ENCODE measurements around the gene KLHL12. TPM values are rescaled to one million over a fixed set of nuclear protein-coding genes. Genes with fewer than 3 reads are reported as not detected.
"Not testable (repeated sequence)": the region's sequence is repeated elsewhere in the genome, so short reads cannot be mapped to it uniquely, and the experiment has no call there.

The KLHL12 gene
- total and polyA plus RNA-seq, 4 donors, result 12.4 to 25.6 (median 22.5) TPM

GRCh38 chr1:202942426-202942825 is 15.4 kb upstream of the KLHL12 start:
- no peaks in the 10 kb centered on the region for H3K4me1 ChIP-seq (ENCODE audit: control insufficient read depth in 5 of 5, insufficient read depth in 5 of 5, low read length in 5 of 5)
- H3K9me3 ChIP-seq (ENCODE audit: control insufficient read depth in 4 of 4, insufficient read depth in 3 of 4, low read length in 3 of 4), result peaks cover 0 to 2% (median 0%) of the 10 kb centered on the region in 4 donors
- TF ChIP-seq CTCF (IDR thresholded peaks at IDR 0.05; ENCODE audit: control extremely low read depth, extremely low read depth), result no peak
- H3K36me3 ChIP-seq (ENCODE audit: control insufficient read depth in 4 of 4, insufficient read depth in 4 of 4, low read length in 4 of 4), result peaks cover 36 to 52% (median 44%) of the 10 kb centered on the region in 4 donors
- 86 to 91% methylated on average over 1 of the region's 1 CpG for WGBS, 2 donors
- ATAC-seq (ENCODE audit: insufficient read depth, low FRiP score) (no peak), DNase-seq (no peak)
- H3K27me3 ChIP-seq (ENCODE audit: control insufficient read depth in 3 of 3, insufficient read depth in 3 of 3, low read length in 2 of 3), result no peaks in the 10 kb centered on the region
- no peak overlapping the region for H3K9ac ChIP-seq (ENCODE audit: insufficient read depth in 1 of 2, low read length in 2 of 2)
- no peak overlapping the region for H3K4me3 ChIP-seq
- no peak overlapping the region for H3K27ac ChIP-seq (ENCODE audit: low read depth in 1 of 2, low read length in 1 of 2)

GRCh38 chr1:202941372-202941771 is 14.3 kb upstream of the KLHL12 start:
- Histone ChIP-seq H3K4me1 (ENCODE audit: control insufficient read depth in 5 of 5, insufficient read depth in 5 of 5, low read length in 5 of 5) (no peaks in the 10 kb centered on the region), H3K27ac (ENCODE audit: low read depth in 1 of 2, low read length in 1 of 2) (no peak overlapping the region), H3K9ac (ENCODE audit: insufficient read depth in 1 of 2, low read length in 2 of 2) (no peak overlapping the region), H3K27me3 (ENCODE audit: control insufficient read depth in 3 of 3, insufficient read depth in 3 of 3, low read length in 2 of 3) (no peaks in the 10 kb centered on the region), H3K4me3 (no peak overlapping the region), H3K9me3 (ENCODE audit: control insufficient read depth in 4 of 4, insufficient read depth in 3 of 4, low read length in 3 of 4) (peaks cover 0 to 2% (median 0%) of the 10 kb centered on the region in 4 donors), H3K36me3 (ENCODE audit: control insufficient read depth in 4 of 4, insufficient read depth in 4 of 4, low read length in 4 of 4) (peaks cover 32 to 49% (median 42%) of the 10 kb centered on the region in 4 donors)
- no peak for ATAC-seq (ENCODE audit: insufficient read depth, low FRiP score)
- 95% methylated on average over 4 of the region's 4 CpGs for WGBS, 2 donors
- no peak for DNase-seq
- no peak for TF ChIP-seq CTCF (IDR thresholded peaks at IDR 0.05; ENCODE audit: control extremely low read depth, extremely low read depth)

GRCh38 chr1:202940561-202940960 is 13.5 kb upstream of the KLHL12 start:
- Histone ChIP-seq H3K4me1 (ENCODE audit: control insufficient read depth in 5 of 5, insufficient read depth in 5 of 5, low read length in 5 of 5) (no peaks in the 10 kb centered on the region), H3K9me3 (ENCODE audit: control insufficient read depth in 4 of 4, insufficient read depth in 3 of 4, low read length in 3 of 4) (no peaks in the 10 kb centered on the region), H3K27ac (ENCODE audit: low read depth in 1 of 2, low read length in 1 of 2) (no peak overlapping the region), H3K27me3 (ENCODE audit: control insufficient read depth in 3 of 3, insufficient read depth in 3 of 3, low read length in 2 of 3) (no peaks in the 10 kb centered on the region), H3K9ac (ENCODE audit: insufficient read depth in 1 of 2, low read length in 2 of 2) (no peak overlapping the region), H3K4me3 (no peak overlapping the region), H3K36me3 (ENCODE audit: control insufficient read depth in 4 of 4, insufficient read depth in 4 of 4, low read length in 4 of 4) (peaks cover 29 to 41% (median 35%) of the 10 kb centered on the region in 4 donors)
- DNase-seq (no peak), ATAC-seq (ENCODE audit: insufficient read depth, low FRiP score) (no peak)
- TF ChIP-seq CTCF (IDR thresholded peaks at IDR 0.05; ENCODE audit: control extremely low read depth, extremely low read depth), result no peak

GRCh38 chr1:202938287-202938925 is 11.4 kb upstream of the KLHL12 start:
- H3K4me1 ChIP-seq (ENCODE audit: control insufficient read depth in 5 of 5, insufficient read depth in 5 of 5, low read length in 5 of 5), result no peaks in the 10 kb centered on the region
- ATAC-seq (ENCODE audit: insufficient read depth, low FRiP score) (no peak), DNase-seq (no peak)
- WGBS, 2 donors, result 82 to 87% methylated on average over 5 of the region's 5 CpGs
- no peak overlapping the region for H3K4me3 ChIP-seq
- no peaks in the 10 kb centered on the region for H3K27me3 ChIP-seq (ENCODE audit: control insufficient read depth in 3 of 3, insufficient read depth in 3 of 3, low read length in 2 of 3)
- H3K9me3 ChIP-seq (ENCODE audit: control insufficient read depth in 4 of 4, insufficient read depth in 3 of 4, low read length in 3 of 4), result no peaks in the 10 kb centered on the region
- H3K9ac ChIP-seq (ENCODE audit: insufficient read depth in 1 of 2, low read length in 2 of 2), result no peak overlapping the region
- no peak overlapping the region for H3K27ac ChIP-seq (ENCODE audit: low read depth in 1 of 2, low read length in 1 of 2)
- TF ChIP-seq CTCF (IDR thresholded peaks at IDR 0.05; ENCODE audit: control extremely low read depth, extremely low read depth), result no peak
- H3K36me3 ChIP-seq (ENCODE audit: control insufficient read depth in 4 of 4, insufficient read depth in 4 of 4, low read length in 4 of 4), result peaks cover 15 to 21% (median 19%) of the 10 kb centered on the region in 4 donors

- not testable (repeated sequence) for H3K9ac ChIP-seq (ENCODE audit: insufficient read depth in 1 of 2, low read length in 2 of 2); ATAC-seq (ENCODE audit: insufficient read depth, low FRiP score); H3K4me3 ChIP-seq; DNase-seq; H3K27me3 ChIP-seq (ENCODE audit: control insufficient read depth in 3 of 3, insufficient read depth in 3 of 3, low read length in 2 of 3); H3K27ac ChIP-seq (ENCODE audit: low read depth in 1 of 2, low read length in 1 of 2); H3K4me1 ChIP-seq (ENCODE audit: control insufficient read depth in 5 of 5, insufficient read depth in 5 of 5, low read length in 5 of 5); H3K9me3 ChIP-seq (ENCODE audit: control insufficient read depth in 4 of 4, insufficient read depth in 3 of 4, low read length in 3 of 4); H3K36me3 ChIP-seq (ENCODE audit: control insufficient read depth in 4 of 4, insufficient read depth in 4 of 4, low read length in 4 of 4)
- WGBS, 2 donors, result 100% methylated on average over 1 of the region's 6 CpGs; no CpG with 5 or more reads in 1 of the 2 donors
Observed at GRCh38 chr1:202936409-202936808, 9.4 kb upstream of the KLHL12 start.
